A673 (cell line): Measurements from ENCODE around the gene TXLNA.

Experiments used
- EZH2 ChIP-seq: fragments of 200-600 bp; sonication (generic); IDR thresholded peaks from 2 replicates; pipeline ENCODE4 v1.6.1; 2017; ENCODE audit warnings: borderline replicate concordance, low read depth, mild to moderate bottlenecking, mixed read lengths, antibody characterized with exemption, low read length; ENCODE audit not compliant: poor library complexity, severe bottlenecking
- TF ChIP-seq, protein P1 (sequence below): fragments of 300-800, 200-600 bp; sonication (generic); conservative IDR thresholded peaks from 2 replicates; pipeline ENCODE4 v1.5.1; 2017; ENCODE audit warnings: low read depth, mild to moderate bottlenecking, antibody characterized with exemption, low read length, moderate library complexity, mixed read lengths

DNA sequence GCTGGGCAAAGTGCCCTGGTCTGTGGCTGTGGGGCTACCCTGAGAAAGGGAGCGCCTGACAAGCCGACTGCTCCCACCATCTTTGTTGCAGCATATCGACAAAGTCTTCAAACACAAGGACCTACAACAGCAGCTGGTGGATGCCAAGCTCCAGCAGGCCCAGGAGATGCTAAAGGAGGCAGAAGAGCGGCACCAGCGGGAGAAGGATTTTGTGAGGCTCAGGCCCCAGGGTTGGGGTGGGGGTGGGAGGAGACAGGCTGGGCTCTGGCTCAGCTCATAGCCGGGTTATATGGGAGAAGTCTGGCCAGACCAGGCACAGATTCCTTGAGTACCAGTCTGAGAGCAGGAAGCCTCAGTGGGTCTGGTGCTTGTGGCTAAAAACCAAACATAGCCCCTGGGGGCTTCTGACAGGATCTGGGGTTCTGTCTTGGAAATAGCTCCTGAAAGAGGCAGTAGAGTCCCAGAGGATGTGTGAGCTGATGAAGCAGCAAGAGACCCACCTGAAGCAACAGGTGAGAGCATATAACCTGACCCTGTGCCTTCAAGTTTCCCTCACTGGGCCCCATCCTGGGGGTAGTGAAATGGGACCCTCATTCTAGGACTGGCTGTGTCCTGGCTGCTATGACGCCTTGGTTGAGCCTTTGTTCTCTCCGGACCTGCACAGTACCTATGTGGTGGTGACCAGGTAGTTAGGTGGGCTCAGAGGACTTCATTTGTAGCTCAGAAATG, 12.9 kb downstream of the TXLNA start:
- TF ChIP-seq, protein P1, sequence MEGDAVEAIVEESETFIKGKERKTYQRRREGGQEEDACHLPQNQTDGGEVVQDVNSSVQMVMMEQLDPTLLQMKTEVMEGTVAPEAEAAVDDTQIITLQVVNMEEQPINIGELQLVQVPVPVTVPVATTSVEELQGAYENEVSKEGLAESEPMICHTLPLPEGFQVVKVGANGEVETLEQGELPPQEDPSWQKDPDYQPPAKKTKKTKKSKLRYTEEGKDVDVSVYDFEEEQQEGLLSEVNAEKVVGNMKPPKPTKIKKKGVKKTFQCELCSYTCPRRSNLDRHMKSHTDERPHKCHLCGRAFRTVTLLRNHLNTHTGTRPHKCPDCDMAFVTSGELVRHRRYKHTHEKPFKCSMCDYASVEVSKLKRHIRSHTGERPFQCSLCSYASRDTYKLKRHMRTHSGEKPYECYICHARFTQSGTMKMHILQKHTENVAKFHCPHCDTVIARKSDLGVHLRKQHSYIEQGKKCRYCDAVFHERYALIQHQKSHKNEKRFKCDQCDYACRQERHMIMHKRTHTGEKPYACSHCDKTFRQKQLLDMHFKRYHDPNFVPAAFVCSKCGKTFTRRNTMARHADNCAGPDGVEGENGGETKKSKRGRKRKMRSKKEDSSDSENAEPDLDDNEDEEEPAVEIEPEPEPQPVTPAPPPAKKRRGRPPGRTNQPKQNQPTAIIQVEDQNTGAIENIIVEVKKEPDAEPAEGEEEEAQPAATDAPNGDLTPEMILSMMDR = no peak
- TF ChIP-seq EZH2 = no peak
